Inferior parietal cortex (tissue), 1 donor: ENCODE results near the gene ANO1.

ENCODE experiments used
- DNase-seq: peaks from one replicate; pipeline ENCODE4 v3.0.0-alpha.2; 2016; ENCODE audit errors: extremely low spot score

Gene ANO1

GRCh38 chr11:70161043-70161625 is 83.0 kb downstream of the ANO1 start:
- DNase-seq = no peak

GRCh38 chr11:70164705-70165104 is 86.6 kb downstream of the ANO1 start:
- no peak for DNase-seq

- DNase-seq = no peak
Observed at GRCh38 chr11:70167120-70167519, 89.0 kb downstream of the ANO1 start.

GRCh38 chr11:70167723-70168404 is 89.7 kb downstream of the ANO1 start:
- DNase-seq = no peak

- DNase-seq = no peak
Observed at GRCh38 chr11:70168405-70168754, 90.3 kb downstream of the ANO1 start.

- DNase-seq = no peak
Observed at GRCh38 chr11:70169127-70169526, 91.0 kb downstream of the ANO1 start.

GRCh38 chr11:70169632-70170031 is 91.5 kb downstream of the ANO1 start:
- no peak for DNase-seq

- no peak for DNase-seq
Observed at GRCh38 chr11:70170596-70171210, 92.6 kb downstream of the ANO1 start.

GRCh38 chr11:70173018-70173417 is 94.9 kb downstream of the ANO1 start:
- DNase-seq = no peak

- no peak for DNase-seq
Observed at GRCh38 chr11:70174547-70175235, 96.6 kb downstream of the ANO1 start.

GRCh38 chr11:70175236-70175698 is 97.2 kb downstream of the ANO1 start:
- no peak for DNase-seq

GRCh38 chr11:70176940-70177689 is 99.0 kb downstream of the ANO1 start:
- no peak for DNase-seq

GRCh38 chr11:70180906-70181305 is 102.8 kb downstream of the ANO1 start:
- DNase-seq = no peak

GRCh38 chr11:70182266-70182665 is 104.1 kb downstream of the ANO1 start:
- no peak for DNase-seq

GRCh38 chr11:70183032-70183431 is 104.9 kb downstream of the ANO1 start:
- DNase-seq = no peak

GRCh38 chr11:70183483-70184176 is 105.5 kb downstream of the ANO1 start:
- no peak for DNase-seq

GRCh38 chr11:70184396-70184795 is 106.3 kb downstream of the ANO1 start:
- DNase-seq = no peak

GRCh38 chr11:70185348-70186055 is 107.4 kb downstream of the ANO1 start:
- DNase-seq = no peak

- DNase-seq = no peak
Observed at GRCh38 chr11:70186420-70186819, 108.3 kb downstream of the ANO1 start.

GRCh38 chr11:70186936-70187335 is 108.8 kb downstream of the ANO1 start:
- DNase-seq = no peak

GRCh38 chr11:70187771-70188170 is 109.7 kb downstream of the ANO1 start:
- DNase-seq = no peak
